ENCODE data around the gene APOO.

APOO gene

DNA sequence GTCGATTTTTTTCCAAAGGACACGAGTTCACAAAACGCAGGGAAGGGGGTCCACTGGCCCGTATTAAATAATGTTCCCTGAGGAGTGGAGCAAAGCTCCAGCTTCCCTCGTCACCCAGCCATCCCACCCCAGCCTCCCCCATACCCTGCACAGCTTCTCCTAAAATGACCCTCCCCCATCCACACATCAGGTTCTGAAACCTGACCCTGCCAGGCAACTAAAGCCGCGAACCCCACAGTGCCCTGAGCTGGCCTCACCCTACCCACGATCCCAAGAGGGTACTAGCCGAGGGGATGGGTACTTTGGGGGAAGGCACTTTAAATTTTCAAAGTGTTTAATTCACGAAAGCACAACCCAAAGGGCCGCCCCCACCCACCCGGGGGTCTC is 634 bp downstream of the APOO start:
- no peaks in the 10 kb centered on the region for H4K20me1 ChIP-seq (ENCODE audit: low read depth, low read length)
- no peaks in the 10 kb centered on the region for H3K9me2 ChIP-seq (replicated peaks; ENCODE audit: insufficient read depth, low read length)
- H3K9ac ChIP-seq (ENCODE audit: low read length) = peak overlapping the region; percentile 93
- H3F3A ChIP-seq (ENCODE audit: insufficient read depth) = peaks cover 15% of the 10 kb centered on the region; the same call in 1 of the 2 replicates
- peak overlapping the region; percentile 90 for H3K4me2 ChIP-seq (ENCODE audit: low read depth, low read length, poor library complexity, severe bottlenecking)
- H3K9me3 ChIP-seq (ENCODE audit: insufficient read depth, low read length) = no peaks in the 10 kb centered on the region
- peak overlapping the region; percentile 82 for H2AFZ ChIP-seq (ENCODE audit: low read depth, low read length, severe bottlenecking)
- peak overlapping the region; percentile 74 for H3K4me3 ChIP-seq (ENCODE audit: insufficient read depth, low read length, poor library complexity, severe bottlenecking)
- TF ChIP-seq EZH2phosphoT487 (conservative IDR thresholded peaks at IDR 0.05; ENCODE audit: low read length) = no peak
- TF ChIP-seq, protein P1, sequence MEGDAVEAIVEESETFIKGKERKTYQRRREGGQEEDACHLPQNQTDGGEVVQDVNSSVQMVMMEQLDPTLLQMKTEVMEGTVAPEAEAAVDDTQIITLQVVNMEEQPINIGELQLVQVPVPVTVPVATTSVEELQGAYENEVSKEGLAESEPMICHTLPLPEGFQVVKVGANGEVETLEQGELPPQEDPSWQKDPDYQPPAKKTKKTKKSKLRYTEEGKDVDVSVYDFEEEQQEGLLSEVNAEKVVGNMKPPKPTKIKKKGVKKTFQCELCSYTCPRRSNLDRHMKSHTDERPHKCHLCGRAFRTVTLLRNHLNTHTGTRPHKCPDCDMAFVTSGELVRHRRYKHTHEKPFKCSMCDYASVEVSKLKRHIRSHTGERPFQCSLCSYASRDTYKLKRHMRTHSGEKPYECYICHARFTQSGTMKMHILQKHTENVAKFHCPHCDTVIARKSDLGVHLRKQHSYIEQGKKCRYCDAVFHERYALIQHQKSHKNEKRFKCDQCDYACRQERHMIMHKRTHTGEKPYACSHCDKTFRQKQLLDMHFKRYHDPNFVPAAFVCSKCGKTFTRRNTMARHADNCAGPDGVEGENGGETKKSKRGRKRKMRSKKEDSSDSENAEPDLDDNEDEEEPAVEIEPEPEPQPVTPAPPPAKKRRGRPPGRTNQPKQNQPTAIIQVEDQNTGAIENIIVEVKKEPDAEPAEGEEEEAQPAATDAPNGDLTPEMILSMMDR (IDR thresholded peaks at IDR 0.05; ENCODE audit: insufficient read depth, low read length, poor library complexity, severe bottlenecking) = no peak
- no peaks in the 10 kb centered on the region for H3K27me3 ChIP-seq (ENCODE audit: low read length)
- H3K36me3 ChIP-seq (ENCODE audit: low read length) = no peaks in the 10 kb centered on the region
- H3K27ac ChIP-seq (ENCODE audit: low read depth, low read length) = peak overlapping the region; percentile 90
- peaks cover 7% of the 10 kb centered on the region; the same call in 1 of the 2 replicates for H3K79me2 ChIP-seq (ENCODE audit: insufficient read depth, low read length)

DNA sequence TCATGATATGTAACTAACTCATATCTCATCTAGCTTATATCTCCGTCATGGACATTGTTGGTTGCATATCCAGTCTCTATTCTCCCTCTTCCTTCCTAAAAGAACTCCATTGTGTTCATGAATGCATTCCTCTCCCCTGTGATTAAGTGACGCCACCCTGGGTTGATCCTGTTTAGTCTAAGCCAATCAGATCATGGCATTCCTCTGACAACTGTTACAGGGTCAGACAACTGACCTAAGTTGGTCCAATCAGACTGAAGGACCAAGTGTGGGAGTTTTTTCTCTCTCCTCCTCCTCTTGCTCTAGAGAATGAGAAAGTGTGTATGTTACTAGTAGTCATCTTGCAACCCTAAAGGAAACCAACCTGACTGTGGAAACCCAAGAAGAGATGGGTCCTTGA is 3.6 kb downstream of the APOO start:
- H4K20me1 ChIP-seq (ENCODE audit: low read depth, low read length) = no peaks in the 10 kb centered on the region
- H3K36me3 ChIP-seq (ENCODE audit: low read length) = no peaks in the 10 kb centered on the region
- H3K79me2 ChIP-seq (ENCODE audit: insufficient read depth, low read length) = peaks cover 7% of the 10 kb centered on the region; the same call in 1 of the 2 replicates
- H3K9me2 ChIP-seq (replicated peaks; ENCODE audit: insufficient read depth, low read length) = no peaks in the 10 kb centered on the region
- H3K4me3 ChIP-seq (ENCODE audit: insufficient read depth, low read length, poor library complexity, severe bottlenecking) = no peak overlapping the region
- no peak overlapping the region for H3K27ac ChIP-seq (ENCODE audit: low read depth, low read length)
- no peaks in the 10 kb centered on the region for H3K27me3 ChIP-seq (ENCODE audit: low read length)
- peaks cover 15% of the 10 kb centered on the region; the same call in 1 of the 2 replicates for H3F3A ChIP-seq (ENCODE audit: insufficient read depth)
- H3K9ac ChIP-seq (ENCODE audit: low read length) = no peak overlapping the region
- H3K9me3 ChIP-seq (ENCODE audit: insufficient read depth, low read length) = no peaks in the 10 kb centered on the region
- TF ChIP-seq EZH2phosphoT487 (conservative IDR thresholded peaks at IDR 0.05; ENCODE audit: low read length) = no peak
- TF ChIP-seq, protein P1 (IDR thresholded peaks at IDR 0.05; ENCODE audit: insufficient read depth, low read length, poor library complexity, severe bottlenecking) = no peak
- H2AFZ ChIP-seq (ENCODE audit: low read depth, low read length, severe bottlenecking) = no peak overlapping the region
- H3K4me2 ChIP-seq (ENCODE audit: low read depth, low read length, poor library complexity, severe bottlenecking) = no peak overlapping the region

- peaks cover 7% of the 10 kb centered on the region; the same call in 1 of the 2 replicates for H3K79me2 ChIP-seq (ENCODE audit: insufficient read depth, low read length)
- no peaks in the 10 kb centered on the region for H3K9me2 ChIP-seq (replicated peaks; ENCODE audit: insufficient read depth, low read length)
- H3K27ac ChIP-seq (ENCODE audit: low read depth, low read length) = no peak overlapping the region
- H3K9me3 ChIP-seq (ENCODE audit: insufficient read depth, low read length) = no peaks in the 10 kb centered on the region
- H2AFZ ChIP-seq (ENCODE audit: low read depth, low read length, severe bottlenecking) = no peak overlapping the region
- H3K4me3 ChIP-seq (ENCODE audit: insufficient read depth, low read length, poor library complexity, severe bottlenecking) = no peak overlapping the region
- TF ChIP-seq EZH2phosphoT487 (conservative IDR thresholded peaks at IDR 0.05; ENCODE audit: low read length) = no peak
- TF ChIP-seq, protein P1 (IDR thresholded peaks at IDR 0.05; ENCODE audit: insufficient read depth, low read length, poor library complexity, severe bottlenecking) = no peak
- no peaks in the 10 kb centered on the region for H4K20me1 ChIP-seq (ENCODE audit: low read depth, low read length)
- H3K9ac ChIP-seq (ENCODE audit: low read length) = no peak overlapping the region
- H3K36me3 ChIP-seq (ENCODE audit: low read length) = no peaks in the 10 kb centered on the region
- no peak overlapping the region for H3K4me2 ChIP-seq (ENCODE audit: low read depth, low read length, poor library complexity, severe bottlenecking)
- no peaks in the 10 kb centered on the region for H3K27me3 ChIP-seq (ENCODE audit: low read length)
- H3F3A ChIP-seq (ENCODE audit: insufficient read depth) = peaks cover 9% of the 10 kb centered on the region; the same call in 1 of the 2 replicates
These were observed 5.3 kb downstream of the APOO start for GRCh38 chrX:23902419-23902818.

Measured in SU-DHL-6 (cell line).